HG02981 (cell line): ENCODE results near the gene ACTL9.

Experiments
- ATAC-seq: cut with Tn5 transposase; IDR thresholded peaks from one replicate; pipeline ENCODE4 v1.9.1; 2021; ENCODE audit warnings: mild to moderate bottlenecking, moderate library complexity; ENCODE audit not compliant: unreplicated experiment

The ACTL9 gene

GRCh38 chr19:8648240-8648639, 50.4 kb downstream of the ACTL9 start:
- ATAC-seq = no peak
